RWPE1 (cell line): ENCODE results near the gene TBRG4.

Source experiments
- CTCF ChIA-PET: fragments of 350-600 bp; sonication (Branson Sonifier 250); formaldehyde crosslinking; extraction: SDS; loops from one replicate; lab custom pipeline; 2021; lab: Yijun Ruan, JAX
- POLR2A ChIA-PET: fragments of 400-600 bp; formaldehyde crosslinking; extraction: SDS; loops from one replicate; lab custom pipeline; 2020; ENCODE audit warnings: antibody characterized with exemption; ENCODE audit not compliant: low non-redundant PET; lab: Yijun Ruan, JAX
- DNase-seq: peaks from one replicate; pipeline ENCODE4 v3.0.0; 2012; ENCODE audit warnings: low spot score
- H3K27ac ChIP-seq: fragments of 450-650 bp; 2 replicates; pipeline ENCODE4 v1.5.1; 2017
- TF ChIP-seq, protein P1 (sequence below): fragments of 450-650 bp; conservative IDR thresholded peaks from 2 replicates; pipeline ENCODE4 v1.5.1; 2017; ENCODE audit warnings: low read depth, mild to moderate bottlenecking

Gene TBRG4

DNA sequence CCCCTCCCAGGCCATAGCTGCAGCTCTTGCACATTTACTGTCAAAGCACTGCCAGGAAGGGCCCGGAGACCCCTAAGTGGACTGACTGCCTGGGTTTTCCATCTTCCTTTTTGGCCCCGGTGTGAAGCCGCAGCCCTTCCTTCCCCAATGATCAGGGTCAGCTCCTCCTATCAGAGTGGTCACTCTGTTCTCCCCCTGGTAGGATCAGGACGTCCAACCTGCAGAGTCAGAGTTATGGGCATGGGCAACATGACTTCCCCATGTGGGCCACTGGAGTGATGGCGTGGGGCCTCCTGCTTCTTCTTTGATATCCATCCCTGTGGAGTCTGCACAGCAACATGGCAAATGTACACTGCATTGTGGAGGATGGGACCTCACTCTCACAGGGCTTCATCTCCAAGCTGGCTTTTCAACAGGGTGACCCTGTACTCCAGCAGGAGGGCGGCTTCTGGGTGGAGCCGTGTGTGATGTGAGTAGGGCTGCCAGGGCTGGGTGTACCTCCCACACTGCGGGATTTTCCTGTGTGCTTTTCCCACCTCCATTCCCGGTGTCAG is 39.7 kb upstream of the TBRG4 start:
- H3K27ac ChIP-seq = no peak overlapping the region
- CTCF ChIA-PET = interaction anchor here (0.6 to 2.7 kb wide), 2 partner anchors 33 to 109 kb away, joined by 3 to 12 read pairs; no protein-coding TSS in a partner anchor
- no peak for DNase-seq
- TF ChIP-seq, protein P1, sequence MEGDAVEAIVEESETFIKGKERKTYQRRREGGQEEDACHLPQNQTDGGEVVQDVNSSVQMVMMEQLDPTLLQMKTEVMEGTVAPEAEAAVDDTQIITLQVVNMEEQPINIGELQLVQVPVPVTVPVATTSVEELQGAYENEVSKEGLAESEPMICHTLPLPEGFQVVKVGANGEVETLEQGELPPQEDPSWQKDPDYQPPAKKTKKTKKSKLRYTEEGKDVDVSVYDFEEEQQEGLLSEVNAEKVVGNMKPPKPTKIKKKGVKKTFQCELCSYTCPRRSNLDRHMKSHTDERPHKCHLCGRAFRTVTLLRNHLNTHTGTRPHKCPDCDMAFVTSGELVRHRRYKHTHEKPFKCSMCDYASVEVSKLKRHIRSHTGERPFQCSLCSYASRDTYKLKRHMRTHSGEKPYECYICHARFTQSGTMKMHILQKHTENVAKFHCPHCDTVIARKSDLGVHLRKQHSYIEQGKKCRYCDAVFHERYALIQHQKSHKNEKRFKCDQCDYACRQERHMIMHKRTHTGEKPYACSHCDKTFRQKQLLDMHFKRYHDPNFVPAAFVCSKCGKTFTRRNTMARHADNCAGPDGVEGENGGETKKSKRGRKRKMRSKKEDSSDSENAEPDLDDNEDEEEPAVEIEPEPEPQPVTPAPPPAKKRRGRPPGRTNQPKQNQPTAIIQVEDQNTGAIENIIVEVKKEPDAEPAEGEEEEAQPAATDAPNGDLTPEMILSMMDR = no peak
- POLR2A ChIA-PET = no interaction called here

DNA sequence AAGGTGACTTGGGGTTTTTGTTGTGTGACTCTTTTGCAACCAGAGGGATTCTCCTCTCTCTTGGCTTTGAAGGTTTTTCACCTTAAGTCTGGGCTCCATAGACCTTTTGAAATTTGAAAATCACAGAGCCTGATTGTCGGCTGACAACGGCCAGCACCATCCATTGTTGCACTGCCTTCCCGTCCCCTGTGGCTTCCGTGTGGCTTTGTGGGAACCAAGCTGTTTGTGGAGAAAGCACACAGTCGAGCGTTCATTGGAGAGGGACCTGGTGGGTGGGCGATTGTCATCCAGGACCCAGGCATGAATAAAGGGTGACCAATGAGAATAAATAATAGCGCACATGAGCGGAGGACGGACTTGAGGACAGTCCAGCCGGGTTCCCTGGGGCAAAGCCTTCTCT is 38.7 kb upstream of the TBRG4 start:
- TF ChIP-seq, protein P1 = no peak
- CTCF ChIA-PET = no interaction called here
- DNase-seq = no peak
- POLR2A ChIA-PET = no interaction called here
- H3K27ac ChIP-seq = no peak overlapping the region

GRCh38 chr7:45149606-45150005 is 38.1 kb upstream of the TBRG4 start:
- TF ChIP-seq, protein P1 = no peak
- POLR2A ChIA-PET = no interaction called here
- no peak for DNase-seq
- CTCF ChIA-PET = no interaction called here
- no peak overlapping the region for H3K27ac ChIP-seq

GRCh38 chr7:45148653-45148973 is 37.1 kb upstream of the TBRG4 start:
- TF ChIP-seq, protein P1 = no peak
- ChIA-PET POLR2A (no interaction called here), CTCF (interaction anchor here (0.6 kb wide), 2 partner anchors 530 to 658 kb away, joined by 3 read pairs; partner anchors contain the start of gene NUDCD3)
- H3K27ac ChIP-seq = no peak overlapping the region
- DNase-seq = no peak

DNA sequence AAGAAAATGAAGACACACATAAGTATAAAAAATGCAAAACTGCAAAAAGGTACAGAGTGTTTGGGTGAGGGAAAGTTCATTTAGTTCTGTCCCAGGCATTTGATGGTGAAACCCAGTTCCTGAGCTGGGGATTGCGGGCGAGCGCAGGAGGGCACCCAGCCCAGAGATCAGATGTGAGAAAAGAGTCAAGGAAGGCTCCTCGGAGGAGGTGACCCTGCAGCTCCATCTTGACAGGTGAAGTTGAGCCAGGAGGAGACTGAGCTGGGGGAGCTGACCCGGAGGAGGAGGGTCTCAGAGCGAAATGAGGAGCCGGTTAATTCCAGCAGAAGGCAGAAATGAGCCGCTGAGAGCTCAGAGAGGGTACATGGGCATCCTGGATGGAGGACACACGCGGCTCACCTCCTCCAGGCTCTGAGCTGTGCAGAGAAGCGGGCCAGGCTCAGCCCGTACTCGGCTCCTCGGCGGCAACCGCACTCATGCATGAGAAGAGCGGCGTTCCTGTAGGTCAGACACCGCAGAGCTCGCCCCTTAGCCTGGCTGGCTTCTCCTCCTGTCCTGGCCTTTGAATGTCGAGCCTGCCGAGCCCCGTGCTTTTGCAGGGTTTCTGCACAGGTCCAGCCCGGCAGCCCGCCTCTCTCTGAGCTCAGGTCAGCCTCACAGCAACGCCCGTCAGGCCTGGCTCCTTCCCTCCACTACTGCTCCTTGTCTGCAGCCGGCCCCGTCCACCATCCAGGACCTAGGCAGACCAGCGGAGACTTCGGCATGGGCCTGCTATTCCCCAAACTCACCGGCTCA is 36.6 kb upstream of the TBRG4 start:
- ChIA-PET POLR2A (no interaction called here), CTCF (interaction anchor here (0.6 to 0.7 kb wide), 3 partner anchors 278 to 724 kb away, joined by 3 to 5 read pairs (median 4); partner anchors contain the start of gene NUDCD3)
- no peak for DNase-seq
- TF ChIP-seq, protein P1 = no peak
- H3K27ac ChIP-seq = no peak overlapping the region

- ChIA-PET CTCF (interaction anchor here (0.7 kb wide), 1 partner anchor 10 kb away, joined by 6 read pairs; no protein-coding TSS in a partner anchor), POLR2A (no interaction called here)
- DNase-seq = no peak
- TF ChIP-seq, protein P1 = no peak
- no peak overlapping the region for H3K27ac ChIP-seq
Observed at GRCh38 chr7:45146531-45147379, 35.3 kb upstream of the TBRG4 start.
